Adrenal gland (tissue), 12 donors: Measurements from ENCODE around the gene ICA1. TPM values are rescaled to one million over a fixed set of nuclear protein-coding genes. Genes with fewer than 3 reads are reported as not detected.

Experiments used
- DNase-seq, 7 donors: peaks; one replicate each; pipeline ENCODE4 v3.0.0-alpha.2; 2019 to 2020
- H3K27ac ChIP-seq, 5 donors: fragments of 200-600 bp; sonication (generic) in 4 of 5; 1 replicate in 3 of 5; 2 replicates in 2 of 5; pipeline versions ENCODE4 v1.5.1 to v1.8.0; 2016 to 2020; ENCODE audit warnings: mild to moderate bottlenecking in 1 of 5
- H3K27me3 ChIP-seq: fragments of 200-600 bp; 2 replicates; pipeline ENCODE4 v1.8.0; 2021
- H3K36me3 ChIP-seq, 2 donors: fragments of 200-600 bp; replicated peaks in 1 of 2; 1 replicate in 1 of 2; 2 replicates in 1 of 2; pipeline versions ENCODE4 v1.5.1 to v1.8.0; 2018 to 2022
- H3K4me1 ChIP-seq, 2 donors: fragments of 200-600 bp; replicated peaks in 1 of 2; 1 replicate in 1 of 2; 2 replicates in 1 of 2; pipeline versions ENCODE4 v1.5.1 to v1.8.0; 2018 to 2021
- H3K4me3 ChIP-seq, 4 donors: fragments of 200-600 bp; sonication (generic) in 3 of 4; one replicate each; pipeline ENCODE4 v1.5.1; 2016 to 2018
- H3K9me3 ChIP-seq, 3 donors: fragments of 200-600 bp; sonication (generic) in 1 of 3; replicated peaks in 1 of 3; 1 replicate in 2 of 3; 2 replicates in 1 of 3; pipeline versions ENCODE4 v1.5.1 to v1.8.0; 2016 to 2021
- CTCF ChIP-seq, 6 experiments: fragments of 450-650 bp in 4 of 6; fragments of 200-600 bp in 2 of 6; sonication (generic) in 1 of 6; IDR thresholded peaks; 1 replicate in 5 of 6; 2 replicates in 1 of 6; pipeline versions ENCODE4 v1.5.1 to v1.8.0; 2016 to 2021; ENCODE audit warnings: antibody characterized with exemption in 6 of 6, mild to moderate bottlenecking in 2 of 6, moderate library complexity in 1 of 6
- POLR2A ChIP-seq, 2 donors: fragments of 450-650 bp; IDR thresholded peaks; one replicate each; pipeline ENCODE4 v1.6.1; 2017; ENCODE audit warnings: antibody characterized with exemption in 2 of 2, mild to moderate bottlenecking in 2 of 2, moderate library complexity in 1 of 2
- WGBS, 4 donors: extraction: QIAGEN DNeasy Blood & Tissue Kit in 2 of 4; methylation state at CpG; one replicate each; pipeline versions ENCODE4 v1.1.5 to v1.1.7; 2013 to 2017; 5-methylcytosine and 5-hydroxymethylcytosine counted together
- intact Hi-C, 2 donors: fragments of 100-400 bp; cut with DNase I; formaldehyde crosslinking; loops; one replicate each; pipeline versions ENCODE4 v1.14.1 to v1.15.0; 2022 to 2023
- polyA plus RNA-seq, 3 donors: library from polyadenylated mRNA; stranded (reverse); fragments of 200-250 nt in 2 of 3; fragments of 350-450 nt in 1 of 3; fragmentation: Illumina TruSeq in 1 of 3; extraction: RNeasy Lipid Tissue Mini Kit (QIAGEN cat#74804) in 1 of 3; gene quantifications; one replicate each; pipeline ENCODE4 v1.2.3, GENCODE V29; 2013 to 2014
- total RNA-seq, 9 donors: library from RNA; depleted of rRNA in 4 of 9; stranded (reverse); fragments of >200 nt in 4 of 9; fragments of 120-200 nt in 1 of 9; fragmentation: NEBNext Ultra II Directional in 1 of 9; extraction: Animal tissue kit (Norgen Biotek cat#: 25700) in 1 of 9; gene quantifications; one replicate each; pipeline versions ENCODE4 v1.1.0 to v1.2.4, GENCODE V29; 2013 to 2023
- donor health status: healthy with polysubstance abuse.
- donor health status: Bipolar disorder and iron deficiency.
- donor health status: DM: yes; HTN: yes; CAD: no.
- donor health status: DM: no; HTN: no; CAD: no.
- donor health status: DM: no; HTN: no; CAD: no.
- donor health status: DM: yes; HTN: yes; CAD: no.

ICA1 gene
- total and polyA plus RNA-seq, 12 donors = 5.0 to 16.1 (median 8.4) TPM; not detected in 1

- no peaks in the 10 kb centered on the region for H3K9me3 ChIP-seq
- WGBS, 4 donors = 16 to 27% (median 22%) methylated on average over 4 of the region's 4 CpGs
- TF ChIP-seq POLR2A (IDR thresholded peaks at IDR 0.05) (no peak), CTCF (IDR thresholded peaks at IDR 0.05) (no peak)
- H3K4me3 ChIP-seq = no peak overlapping the region
- no peaks in the 10 kb centered on the region for H3K36me3 ChIP-seq
- DNase-seq = no peak
- H3K27me3 ChIP-seq = no peaks in the 10 kb centered on the region
- intact Hi-C loops = no loop called here
- H3K27ac ChIP-seq = no peak overlapping the region
- no peaks in the 10 kb centered on the region for H3K4me1 ChIP-seq
Observed at GRCh38 chr7:8165150-8165549, 96.8 kb downstream of the ICA1 start.

GRCh38 chr7:8162181-8162580 lies 99.8 kb downstream of the ICA1 start:
- no peaks in the 10 kb centered on the region for H3K4me1 ChIP-seq
- H3K27me3 ChIP-seq = no peaks in the 10 kb centered on the region
- H3K9me3 ChIP-seq = no peaks in the 10 kb centered on the region
- no peak overlapping the region for H3K27ac ChIP-seq
- intact Hi-C loops = no loop called here
- H3K36me3 ChIP-seq = no peaks in the 10 kb centered on the region
- no peak for TF ChIP-seq CTCF (IDR thresholded peaks at IDR 0.05)
- no peak for TF ChIP-seq POLR2A (IDR thresholded peaks at IDR 0.05)
- DNase-seq = no peak
- WGBS, 4 donors = 63 to 84% (median 82%) methylated on average over 3 of the region's 3 CpGs
- H3K4me3 ChIP-seq = no peak overlapping the region

- Histone ChIP-seq H3K27ac (no peak overlapping the region), H3K27me3 (no peaks in the 10 kb centered on the region), H3K36me3 (no peaks in the 10 kb centered on the region), H3K4me1 (no peaks in the 10 kb centered on the region), H3K4me3 (no peak overlapping the region), H3K9me3 (no peaks in the 10 kb centered on the region)
- TF ChIP-seq POLR2A (IDR thresholded peaks at IDR 0.05) = no peak
- TF ChIP-seq CTCF (IDR thresholded peaks at IDR 0.05) = no peak
- DNase-seq = no peak
- intact Hi-C loops = no loop called here
- 82 to 88% (median 84%) methylated on average over 4 of the region's 4 CpGs for WGBS, 4 donors
Observed at GRCh38 chr7:8161364-8161828, 100.6 kb downstream of the ICA1 start.

GRCh38 chr7:8160779-8161345 lies 101.1 kb downstream of the ICA1 start:
- no peak for TF ChIP-seq POLR2A (IDR thresholded peaks at IDR 0.05)
- TF ChIP-seq CTCF (IDR thresholded peaks at IDR 0.05) = no peak
- 71 to 84% (median 83%) methylated on average over 7 of the region's 7 CpGs for WGBS, 4 donors
- H3K9me3 ChIP-seq = no peaks in the 10 kb centered on the region
- H3K27me3 ChIP-seq = no peaks in the 10 kb centered on the region
- H3K36me3 ChIP-seq = no peaks in the 10 kb centered on the region
- H3K27ac ChIP-seq = no peak overlapping the region
- H3K4me3 ChIP-seq = no peak overlapping the region
- no peak for DNase-seq
- H3K4me1 ChIP-seq = no peaks in the 10 kb centered on the region
- intact Hi-C loops = no loop called here
